Frontal cortex (tissue), 4 donors: ENCODE measurements around the gene GTF3C1. TPM values are rescaled to one million over a fixed set of nuclear protein-coding genes. Genes with fewer than 3 reads are reported as not detected.
"Not testable (repeated sequence)": the region's sequence is repeated elsewhere in the genome, so short reads cannot be mapped to it uniquely, and the experiment has no call there.

ENCODE experiments used
- DNase-seq, 2 donors: peaks; one replicate each; pipeline ENCODE4 v3.0.0; 2012; ENCODE audit warnings: low spot score in 2 of 2
- FAIRE-seq: peaks from 2 replicates; lab custom pipeline; 2012; peaks lifted over from hg19 to GRCh38; lab: Jason Lieb, UNC
- total RNA-seq: library from RNA; depleted of rRNA; stranded (reverse); fragments of >200 nt; gene quantifications from one replicate; pipeline ENCODE4 v1.2.3, GENCODE V29; 2014
- donor health status: control.
- donor health status: control.
- donor health status: control.

The GTF3C1 gene
- total RNA-seq, 1 donor from 2014 or later, result 77.9 TPM

GRCh38 chr16:27452569-27453493 lies 96.9 kb downstream of the GTF3C1 start:
- FAIRE-seq, result no peak

GRCh38 chr16:27450196-27450549 lies 99.5 kb downstream of the GTF3C1 start:
- no peak for FAIRE-seq
- DNase-seq, result no peak

More at GRCh38 chr16:27452569-27453493, 96.9 kb downstream of the GTF3C1 start:
- DNase-seq, result no peak

GRCh38 chr16:27449434-27450195 lies 100.1 kb downstream of the GTF3C1 start:
- FAIRE-seq, result no peak
- DNase-seq, result no peak

GRCh38 chr16:27448532-27449433 lies 100.9 kb downstream of the GTF3C1 start:
- FAIRE-seq (no peak), DNase-seq (no peak)

GRCh38 chr16:27447301-27447700 lies 102.4 kb downstream of the GTF3C1 start:
- DNase-seq, result no peak
- no peak for FAIRE-seq

- no peak for FAIRE-seq
- DNase-seq, result no peak
These were observed 103.0 kb downstream of the GTF3C1 start for GRCh38 chr16:27446721-27447120.

- FAIRE-seq (no peak), DNase-seq (no peak)
These were observed 104.1 kb downstream of the GTF3C1 start for GRCh38 chr16:27445502-27446175.

GRCh38 chr16:27444470-27444869 lies 105.2 kb downstream of the GTF3C1 start:
- FAIRE-seq (no peak), DNase-seq (no peak)

GRCh38 chr16:27444015-27444414 lies 105.7 kb downstream of the GTF3C1 start:
- FAIRE-seq (no peak), DNase-seq (no peak)

GRCh38 chr16:27441998-27442397 lies 107.7 kb downstream of the GTF3C1 start:
- no peak for DNase-seq
- FAIRE-seq, result no peak

GRCh38 chr16:27441276-27441675 lies 108.4 kb downstream of the GTF3C1 start:
- FAIRE-seq (no peak), DNase-seq (no peak)

- DNase-seq (no peak), FAIRE-seq (no peak)
These were observed 110.3 kb downstream of the GTF3C1 start for GRCh38 chr16:27439271-27440018.

GRCh38 chr16:27437946-27438345 lies 111.8 kb downstream of the GTF3C1 start:
- no peak for FAIRE-seq
- no peak for DNase-seq

- FAIRE-seq (no peak), DNase-seq (no peak)
These were observed 112.6 kb downstream of the GTF3C1 start for GRCh38 chr16:27436921-27437650.

GRCh38 chr16:27436065-27436464 lies 113.6 kb downstream of the GTF3C1 start:
- no peak for DNase-seq

GRCh38 chr16:27435146-27435545 lies 114.6 kb downstream of the GTF3C1 start:
- not testable (repeated sequence) for FAIRE-seq, DNase-seq

More at GRCh38 chr16:27436065-27436464, 113.6 kb downstream of the GTF3C1 start:
- no peak for FAIRE-seq

- no peak for FAIRE-seq
- no peak for DNase-seq
These were observed 115.3 kb downstream of the GTF3C1 start for GRCh38 chr16:27434141-27435051.
